Motor neuron (in vitro differentiated cells): ENCODE results near the gene PPARG. TPM values are rescaled to one million over a fixed set of nuclear protein-coding genes. Genes with fewer than 3 reads are reported as not detected.
A peak's percentile ranks its signal among the peaks of the same experiment; 100 is the strongest.

Experiments used
- ATAC-seq, 8 experiments: fragments of 200-7000 bp; cut with Tn5 transposase; replicated peaks in 6 of 8; 2 replicates each; pipeline ENCODE4 v1.8.0; 2021; ENCODE audit warnings: mild to moderate bottlenecking in 8 of 8, moderate library complexity in 8 of 8
- H3K27ac ChIP-seq, 2 donors: fragments of 250-450 bp; sonication (Bioruptor Pico); 2 replicates each; pipeline ENCODE4 v1.9.0; 2021; ENCODE audit warnings: antibody characterized with exemption in 2 of 2, mild to moderate bottlenecking in 2 of 2, moderate library complexity in 1 of 2
- H3K4me1 ChIP-seq, 2 donors: fragments of 250-450 bp; sonication (Bioruptor Pico); replicated peaks in 1 of 2; 2 replicates each; pipeline ENCODE4 v1.6.1; 2021; ENCODE audit warnings: antibody characterized with exemption in 2 of 2, mild to moderate bottlenecking in 2 of 2, moderate library complexity in 1 of 2
- H3K4me3 ChIP-seq, 5 donors: fragments of 250-450 bp; sonication (Bioruptor Pico); 2 replicates each; pipeline ENCODE4 v1.9.0; 2021; ENCODE audit warnings: antibody characterized with exemption in 5 of 5, mild to moderate bottlenecking in 5 of 5, moderate library complexity in 4 of 5
- WGBS, 10 experiments: fragments of 450-650 bp; shearing (Covaris generic); methylation state at CpG; one replicate each; pipeline ENCODE4 v1.0.0; 2022; 5-methylcytosine and 5-hydroxymethylcytosine counted together
- in situ Hi-C, 9 experiments: fragments of 400-800 bp; cut with MboI; loops; one replicate each; pipeline ENCODE4 v1.15.0; 2021; ENCODE audit warnings: low sequenced_read_pairs in 9 of 9, low pct_unique_long_range_greater_than_20kb in 2 of 9; ENCODE audit not compliant: unreplicated experiment in 9 of 9
- total RNA-seq, 8 experiments: library from RNA; unstranded; fragments of 300-600 nt; gene quantifications; 2 replicates each; pipeline versions ENCODE4 v1.2.3 to v1.2.4, GENCODE V29; 2022

Gene PPARG
- total RNA-seq, 8 experiments from 2014 or later = 0.31 to 9.9 (median 0.66) TPM; not detected in 1

DNA sequence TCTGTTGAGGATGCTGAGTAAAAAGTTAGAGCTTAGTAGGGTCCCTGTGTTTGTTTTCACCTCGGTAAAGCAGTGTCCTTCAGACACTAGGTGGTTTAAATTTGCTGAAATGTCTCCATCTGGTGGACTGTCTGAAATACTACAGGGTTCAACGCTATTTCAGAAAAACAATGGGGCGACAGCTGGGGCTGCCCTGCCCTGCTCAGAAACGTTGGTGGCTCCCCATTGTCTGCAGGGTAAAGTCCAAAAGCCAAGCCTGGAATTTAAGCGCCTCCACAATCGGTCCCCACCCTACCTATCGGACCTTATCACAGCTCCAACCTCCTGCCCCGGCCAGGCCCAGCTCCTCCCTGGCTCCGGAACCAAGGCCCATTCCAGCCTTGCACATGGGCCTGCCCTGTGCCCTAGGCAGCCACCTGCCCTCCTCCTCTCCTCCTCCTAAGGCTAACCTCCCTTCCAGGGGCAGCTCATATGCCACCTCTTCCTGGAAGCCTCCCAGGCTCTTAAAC lies 191.1 kb downstream of the PPARG start:
- H3K4me3 ChIP-seq = no peak overlapping the region
- 0 to 100% (median 27%) methylated on average over 1 to 6 of the region's 9 CpGs; no CpG with 5 or more reads in 3 of the 10 experiments for WGBS, 10 experiments
- in situ Hi-C loops = loop anchor here in 3 of 9 experiments (10.0 to 25.0 kb wide), 3 partner anchors 335 to 345 kb away; no protein-coding TSS in a partner anchor
- no peak overlapping the region for H3K27ac ChIP-seq
- peaks cover 6% of the 10 kb centered on the region in 2 donors for H3K4me1 ChIP-seq
- peak in 3 of 8 experiments; percentile 11 to 15 (median 15) for ATAC-seq

DNA sequence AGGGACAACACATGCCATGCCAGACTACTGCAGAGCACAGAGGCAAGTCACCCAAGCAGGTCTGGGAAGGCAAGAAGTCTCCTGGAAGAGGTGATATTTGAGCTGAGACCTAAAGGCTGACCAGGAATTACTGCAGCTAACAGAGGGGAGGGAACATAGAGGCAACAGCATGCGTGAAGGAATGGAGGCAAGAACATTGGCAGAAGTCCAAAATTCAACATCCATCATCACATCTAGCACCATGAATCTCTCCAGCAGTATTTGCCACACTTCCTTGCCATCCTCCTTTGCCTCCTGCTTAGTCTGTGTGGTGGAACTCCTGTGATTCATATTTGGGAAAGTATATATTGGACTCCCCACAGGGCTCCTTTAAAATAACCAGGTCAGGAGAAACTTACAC lies 194.5 kb downstream of the PPARG start:
- ATAC-seq = no peak
- peaks cover 9 to 12% of the 10 kb centered on the region in 2 donors for H3K4me1 ChIP-seq
- 0 to 89% (median 14%) methylated on average over 1 of the region's 1 CpG; no CpG with 5 or more reads in 6 of the 10 experiments for WGBS, 10 experiments
- in situ Hi-C loops = loop anchor here in 1 of 9 experiments (25.0 kb wide), 1 partner anchor 346 kb away; no protein-coding TSS in a partner anchor
- peak overlapping the region; percentile 59 to 81 (median 75) for H3K4me3 ChIP-seq
- H3K27ac ChIP-seq = peak overlapping the region; percentile 60 to 69

DNA sequence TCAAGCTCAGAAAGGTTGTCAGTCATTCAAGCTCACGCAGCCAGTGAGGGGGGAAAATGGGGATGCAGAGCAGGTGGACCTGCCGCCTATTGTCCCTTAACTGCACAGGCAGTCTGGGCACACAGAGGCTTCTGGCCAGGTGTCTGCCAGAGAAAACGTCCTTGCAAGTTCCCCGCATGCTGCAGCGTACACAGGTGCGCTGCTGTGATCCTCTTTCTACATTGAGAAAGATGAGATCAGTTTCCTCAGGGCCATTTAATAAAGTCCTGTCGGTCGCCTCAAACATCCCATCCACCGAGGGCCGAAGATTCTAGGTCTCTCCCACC lies 195.0 kb downstream of the PPARG start:
- WGBS, 10 experiments = 0 to 14% (median 2%) methylated on average over 2 to 9 of the region's 10 CpGs; no CpG with 5 or more reads in 3 of the 10 experiments
- no peak for ATAC-seq
- Histone ChIP-seq H3K27ac (peak overlapping the region; percentile 60 to 69), H3K4me3 (peak overlapping the region; percentile 59 to 81 (median 75)), H3K4me1 (peaks cover 9 to 12% of the 10 kb centered on the region in 2 donors)
- in situ Hi-C loops = loop anchor here in 1 of 9 experiments (25.0 kb wide), 1 partner anchor 347 kb away; no protein-coding TSS in a partner anchor

Other genes starting within 250 kb of the PPARG start
- gene TIMP4, start 130.2 kb upstream of the PPARG start, total RNA-seq = 10 to 100 TPM in 1 of 8 experiments, 1 to 10 TPM in 5, under 1 TPM in 1, not detected in 1; 0.22 to 11.6 (median 1.6) TPM
- gene TSEN2, start 195.4 kb downstream of the PPARG start, total RNA-seq = 10 to 100 TPM; 17.4 to 41.4 (median 20.8) TPM